Endodermal cell (in vitro differentiated cells): ENCODE measurements around the gene TPK1. TPM values are rescaled to one million over a fixed set of nuclear protein-coding genes. Genes with fewer than 3 reads are reported as not detected.

Experiments
- DNase-seq: peaks from one replicate; pipeline ENCODE4 v3.0.0-alpha.2; 2017
- H3K27ac ChIP-seq: 2 replicates; pipeline ENCODE4 v1.5.1; 2013; ENCODE audit warnings: mild to moderate bottlenecking, low read depth, low read length, moderate library complexity
- H3K27me3 ChIP-seq: 2 replicates; pipeline ENCODE4 v1.6.1; 2013; ENCODE audit warnings: mild to moderate bottlenecking, low read length, moderate library complexity; ENCODE audit not compliant: insufficient read depth, control insufficient read depth, poor library complexity, severe bottlenecking
- H3K36me3 ChIP-seq: 2 replicates; pipeline ENCODE4 v1.7.0; 2013; ENCODE audit warnings: mild to moderate bottlenecking, low read length, moderate library complexity; ENCODE audit not compliant: control insufficient read depth, insufficient read depth
- H3K4me1 ChIP-seq: one replicate; pipeline ENCODE4 v1.7.0; 2013; ENCODE audit warnings: low read length; ENCODE audit not compliant: control insufficient read depth, insufficient read depth
- H3K4me3 ChIP-seq: 2 replicates; pipeline ENCODE4 v1.5.1; 2013; ENCODE audit warnings: mild to moderate bottlenecking, low read length, moderate library complexity
- H3K9ac ChIP-seq: 2 replicates; pipeline ENCODE4 v1.6.1; 2013; ENCODE audit warnings: mild to moderate bottlenecking, low read length, moderate library complexity; ENCODE audit not compliant: poor library complexity, severe bottlenecking; ENCODE audit errors: extremely low read depth
- H3K9me3 ChIP-seq: 2 replicates; pipeline ENCODE4 v1.6.1; 2013; ENCODE audit warnings: mild to moderate bottlenecking, low read length, moderate library complexity; ENCODE audit not compliant: control insufficient read depth
- H3K27ac Mint-ChIP-seq: 2 replicates; pipeline ENCODE4 v1.8.0; 2020; ENCODE audit warnings: mixed read lengths
- H3K27me3 Mint-ChIP-seq: 2 replicates; pipeline ENCODE4 v1.8.0; 2021; ENCODE audit warnings: mild to moderate bottlenecking, mixed read lengths; ENCODE audit not compliant: insufficient read depth
- H3K36me3 Mint-ChIP-seq: 2 replicates; pipeline ENCODE4 v1.8.0; 2020; ENCODE audit warnings: low read depth, mixed read lengths
- H3K4me1 Mint-ChIP-seq: 2 replicates; pipeline ENCODE4 v1.8.0; 2020; ENCODE audit warnings: mixed read lengths
- H3K4me3 Mint-ChIP-seq: 2 replicates; pipeline ENCODE4 v1.8.0; 2020; ENCODE audit warnings: mild to moderate bottlenecking, moderate library complexity, mixed read lengths
- H3K9me3 Mint-ChIP-seq: 2 replicates; pipeline ENCODE4 v1.8.0; 2020; ENCODE audit warnings: mild to moderate bottlenecking, mixed read lengths
- CTCF ChIP-seq: fragments of 200-600 bp; sonication (generic); conservative IDR thresholded peaks from 2 replicates; pipeline ENCODE4 v1.5.0; 2021; ENCODE audit warnings: antibody characterized with exemption, mild to moderate bottlenecking
- WGBS, 2 experiments: methylation state at CpG; one replicate each; pipeline versions ENCODE4 v1.1.5 to v1.1.7; 2013; ENCODE audit warnings: missing lambda C conversion rate in 2 of 2, mixed read lengths in 1 of 2; ENCODE audit not compliant: insufficient coverage in 1 of 2, insufficient read length in 1 of 2; 5-methylcytosine and 5-hydroxymethylcytosine counted together
- total RNA-seq, 2 donors: library from RNA; stranded (reverse); fragmentation: NEBNext Ultra II Directional in 1 of 2; extraction: Animal tissue kit (Norgen Biotek cat#: 25700) in 1 of 2; gene quantifications; 2 replicates in 1 of 2; 3 replicates in 1 of 2; pipeline ENCODE4 v1.2.1, GENCODE V29; 2021

Gene TPK1
- total RNA-seq, 2 donors from 2014 or later = 9.7 TPM

- no peaks in the 10 kb centered on the region for H3K36me3 ChIP-seq
- H3K4me1 Mint-ChIP-seq = peaks cover 14% of the 10 kb centered on the region
- H3K27me3 ChIP-seq = no peaks in the 10 kb centered on the region
- H3K9me3 ChIP-seq = no peaks in the 10 kb centered on the region
- no peaks in the 10 kb centered on the region for H3K36me3 Mint-ChIP-seq
- no peak overlapping the region for H3K27ac ChIP-seq
- peaks cover 5% of the 10 kb centered on the region for H3K4me1 ChIP-seq
- no peak overlapping the region for H3K27ac Mint-ChIP-seq
- WGBS, 2 experiments = 89 to 90% methylated on average over 3 to 5 of the region's 5 CpGs
- H3K4me3 Mint-ChIP-seq = no peak overlapping the region
- H3K9me3 Mint-ChIP-seq = no peaks in the 10 kb centered on the region
- peaks cover 7% of the 10 kb centered on the region for H3K27me3 Mint-ChIP-seq
- no peak overlapping the region for H3K9ac ChIP-seq
- no peak for DNase-seq
- H3K4me3 ChIP-seq = no peak overlapping the region
- no peak for TF ChIP-seq CTCF
Observed at GRCh38 chr7:144863320-144863647, 27.4 kb upstream of the TPK1 start.

GRCh38 chr7:144862612-144863319, 26.9 kb upstream of the TPK1 start:
- no peak for DNase-seq
- H3K9ac ChIP-seq = no peak overlapping the region
- Mint-ChIP-seq H3K9me3 (no peaks in the 10 kb centered on the region), H3K27me3 (peaks cover 7% of the 10 kb centered on the region), H3K4me3 (no peak overlapping the region), H3K4me1 (peaks cover 18% of the 10 kb centered on the region), H3K36me3 (no peaks in the 10 kb centered on the region), H3K27ac (no peak overlapping the region)
- no peak for TF ChIP-seq CTCF
- H3K9me3 ChIP-seq = no peaks in the 10 kb centered on the region
- H3K36me3 ChIP-seq = no peaks in the 10 kb centered on the region
- WGBS, 2 experiments = 100% methylated on average over 2 of the region's 2 CpGs; no CpG with 5 or more reads in 1 of the 2 experiments
- H3K27ac ChIP-seq = no peak overlapping the region
- H3K4me3 ChIP-seq = no peak overlapping the region
- H3K4me1 ChIP-seq = peaks cover 5% of the 10 kb centered on the region
- H3K27me3 ChIP-seq = no peaks in the 10 kb centered on the region

GRCh38 chr7:144859739-144860138, 23.9 kb upstream of the TPK1 start:
- Mint-ChIP-seq H3K27ac (no peak overlapping the region), H3K4me3 (no peak overlapping the region), H3K36me3 (no peaks in the 10 kb centered on the region), H3K9me3 (no peaks in the 10 kb centered on the region), H3K27me3 (peaks cover 4% of the 10 kb centered on the region), H3K4me1 (peaks cover 18% of the 10 kb centered on the region)
- no peaks in the 10 kb centered on the region for H3K27me3 ChIP-seq
- DNase-seq = no peak
- H3K27ac ChIP-seq = no peak overlapping the region
- no peaks in the 10 kb centered on the region for H3K9me3 ChIP-seq
- no peak overlapping the region for H3K4me3 ChIP-seq
- H3K36me3 ChIP-seq = no peaks in the 10 kb centered on the region
- no peak overlapping the region for H3K9ac ChIP-seq
- peaks cover 5% of the 10 kb centered on the region for H3K4me1 ChIP-seq
- no peak for TF ChIP-seq CTCF
- WGBS, 2 experiments = 92 to 100% methylated on average over 1 to 3 of the region's 3 CpGs
